Upper lobe of left lung (tissue), 4 donors: ENCODE results near the gene SYNGAP1.

Experiments used
- CTCF ChIP-seq, 6 experiments: fragments of 450-650 bp in 4 of 6; fragments of 200-600 bp in 2 of 6; sonication (generic) in 2 of 6; IDR thresholded peaks; one replicate each; pipeline ENCODE4 v1.5.1; 2016 to 2019; ENCODE audit warnings: antibody characterized with exemption in 6 of 6
- EP300 ChIP-seq, 4 donors: sonication (generic); formaldehyde crosslinking; IDR thresholded peaks; one replicate each; pipeline ENCODE4 v1.5.1; 2017; ENCODE audit warnings: antibody characterized with exemption in 4 of 4, control low read depth in 2 of 4

- TF ChIP-seq CTCF (IDR thresholded peaks at IDR 0.05), result no peak
- no peak for TF ChIP-seq EP300 (IDR thresholded peaks at IDR 0.05)
Observed at GRCh38 chr6:33420491-33421343, 852 bp downstream of the SYNGAP1 start.
